ENCODE measurements around the gene VIP. TPM values are rescaled to one million over a fixed set of nuclear protein-coding genes. Genes with fewer than 3 reads are reported as not detected.

VIP gene
- polyA plus RNA-seq, 1 donor from 2014 or later = not detected

DNA sequence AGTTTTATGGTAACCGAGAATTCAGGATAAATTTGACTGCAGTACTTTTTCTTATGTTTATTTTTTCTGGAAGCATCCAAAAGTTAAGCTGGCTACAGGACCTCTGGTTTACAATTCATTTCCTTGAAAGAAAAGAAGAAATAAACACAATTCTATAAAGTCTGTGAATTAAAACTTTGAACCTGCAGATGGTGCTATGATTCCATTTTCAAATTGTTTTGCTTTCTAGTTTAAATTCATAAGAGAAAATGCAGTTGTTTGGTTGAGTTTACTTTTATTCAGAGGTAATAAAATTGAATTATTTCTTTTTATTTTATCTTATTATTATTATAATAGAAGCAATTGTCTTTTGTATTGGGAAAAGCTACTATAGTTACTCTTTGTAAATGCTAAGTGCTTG is 1.8 kb upstream of the VIP start:
- H3K27me3 Mint-ChIP-seq = peaks cover 2% of the 10 kb centered on the region
- H3K9me3 Mint-ChIP-seq = no peaks in the 10 kb centered on the region
- H3K27ac Mint-ChIP-seq = no peak overlapping the region
- peaks cover 1% of the 10 kb centered on the region for H3K36me3 Mint-ChIP-seq
- H3K4me1 Mint-ChIP-seq = no peaks in the 10 kb centered on the region
- no peak overlapping the region for H3K4me3 Mint-ChIP-seq

DNA sequence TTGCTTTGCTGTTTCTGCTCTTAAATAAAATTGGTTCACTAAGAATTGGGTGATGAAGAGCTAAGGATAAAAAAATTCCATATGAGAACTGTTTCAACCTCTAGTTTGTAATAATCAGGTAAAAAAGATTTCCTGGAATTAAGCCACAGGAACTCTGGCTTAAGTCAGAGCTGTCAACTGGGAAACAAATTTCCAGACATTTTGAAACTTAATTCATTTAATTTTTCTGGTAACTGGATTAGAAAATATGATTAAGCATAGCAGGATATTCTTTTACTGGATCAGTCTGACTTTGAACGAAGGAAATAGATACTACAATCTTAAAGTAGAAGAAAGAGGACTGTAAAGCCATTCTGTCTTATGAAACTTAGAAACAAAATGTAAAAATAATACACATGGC is 1.3 kb upstream of the VIP start:
- Mint-ChIP-seq H3K27me3 (peaks cover 2% of the 10 kb centered on the region), H3K4me3 (no peak overlapping the region), H3K4me1 (no peaks in the 10 kb centered on the region), H3K9me3 (no peaks in the 10 kb centered on the region), H3K27ac (no peak overlapping the region), H3K36me3 (no peaks in the 10 kb centered on the region)

DNA sequence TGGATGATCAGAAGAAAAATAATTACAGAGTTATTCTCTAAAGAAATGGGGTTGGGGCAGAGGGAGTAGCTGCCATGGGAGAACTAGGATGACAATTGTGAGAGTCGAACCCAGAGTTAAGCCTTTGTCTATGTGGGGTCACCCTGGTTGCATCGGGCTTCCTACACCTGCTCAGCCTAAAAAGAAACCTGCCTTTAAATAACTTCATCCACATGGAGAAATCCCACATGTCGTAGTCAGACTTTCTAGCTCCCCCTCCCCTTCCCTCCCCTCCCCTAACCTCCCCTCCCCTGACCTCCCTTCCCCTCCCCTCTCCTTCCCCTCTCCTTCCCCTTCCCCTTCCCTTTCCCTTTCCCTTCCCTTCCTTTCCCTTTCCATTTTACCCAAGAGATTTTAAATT is 14.7 kb downstream of the VIP start:
- H3K27me3 Mint-ChIP-seq = no peaks in the 10 kb centered on the region
- H3K4me1 Mint-ChIP-seq = no peaks in the 10 kb centered on the region
- no peak overlapping the region for H3K27ac Mint-ChIP-seq

DNA sequence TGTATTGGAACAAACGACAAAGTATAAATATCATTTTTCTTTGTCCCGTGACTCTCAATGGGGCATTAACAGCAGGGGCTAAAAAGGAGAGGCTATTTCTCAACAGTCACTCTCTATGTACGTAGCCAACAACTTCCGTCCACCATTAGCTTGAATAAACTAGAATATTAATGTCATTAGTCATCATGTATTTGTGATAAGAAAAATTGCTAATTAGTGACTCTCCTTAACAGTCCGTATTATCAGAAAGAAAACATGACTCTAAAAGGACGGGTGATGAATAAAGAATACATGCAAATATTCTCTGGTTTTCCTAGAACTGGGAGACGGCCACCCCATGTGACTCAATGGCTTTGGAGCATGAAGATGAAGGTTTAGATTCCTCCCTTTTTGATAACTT is 18.6 kb downstream of the VIP start:
- Mint-ChIP-seq H3K27me3 (no peaks in the 10 kb centered on the region), H3K27ac (no peak overlapping the region), H3K9me3 (peaks cover 0 to 4% (median 0%) of the 10 kb centered on the region in 3 donors), H3K36me3 (no peaks in the 10 kb centered on the region), H3K4me1 (no peaks in the 10 kb centered on the region), H3K4me3 (no peak overlapping the region)

More for the DNA sequence above, 14.7 kb downstream of the VIP start:
- H3K9me3 Mint-ChIP-seq = peaks cover 0 to 2% (median 0%) of the 10 kb centered on the region in 3 donors
- H3K4me3 Mint-ChIP-seq = no peak overlapping the region
- H3K36me3 Mint-ChIP-seq = no peaks in the 10 kb centered on the region

DNA sequence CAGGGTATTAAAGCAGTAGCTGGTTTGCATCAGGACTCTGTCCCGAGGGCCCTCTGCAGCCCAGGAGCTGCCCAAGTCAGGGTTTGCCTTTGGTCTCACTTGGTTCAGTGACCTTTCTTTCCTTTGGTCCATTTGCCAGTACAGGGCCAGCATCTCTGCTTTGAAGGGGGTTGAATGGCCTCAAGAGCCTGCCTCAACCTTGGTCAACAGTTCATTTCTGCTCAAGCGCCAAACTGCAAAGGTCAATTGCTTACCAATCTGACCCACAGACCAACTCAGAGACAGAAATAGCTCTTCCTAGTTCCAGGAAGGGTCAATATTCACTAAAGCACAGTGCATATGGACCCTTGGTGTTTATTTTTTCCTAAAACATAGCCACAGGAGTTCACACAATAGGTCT is 19.4 kb downstream of the VIP start:
- H3K4me1 Mint-ChIP-seq = no peaks in the 10 kb centered on the region
- no peaks in the 10 kb centered on the region for H3K36me3 Mint-ChIP-seq
- H3K27ac Mint-ChIP-seq = no peak overlapping the region
- H3K9me3 Mint-ChIP-seq = peaks cover 0 to 4% (median 0%) of the 10 kb centered on the region in 3 donors
- no peaks in the 10 kb centered on the region for H3K27me3 Mint-ChIP-seq
- no peak overlapping the region for H3K4me3 Mint-ChIP-seq

DNA sequence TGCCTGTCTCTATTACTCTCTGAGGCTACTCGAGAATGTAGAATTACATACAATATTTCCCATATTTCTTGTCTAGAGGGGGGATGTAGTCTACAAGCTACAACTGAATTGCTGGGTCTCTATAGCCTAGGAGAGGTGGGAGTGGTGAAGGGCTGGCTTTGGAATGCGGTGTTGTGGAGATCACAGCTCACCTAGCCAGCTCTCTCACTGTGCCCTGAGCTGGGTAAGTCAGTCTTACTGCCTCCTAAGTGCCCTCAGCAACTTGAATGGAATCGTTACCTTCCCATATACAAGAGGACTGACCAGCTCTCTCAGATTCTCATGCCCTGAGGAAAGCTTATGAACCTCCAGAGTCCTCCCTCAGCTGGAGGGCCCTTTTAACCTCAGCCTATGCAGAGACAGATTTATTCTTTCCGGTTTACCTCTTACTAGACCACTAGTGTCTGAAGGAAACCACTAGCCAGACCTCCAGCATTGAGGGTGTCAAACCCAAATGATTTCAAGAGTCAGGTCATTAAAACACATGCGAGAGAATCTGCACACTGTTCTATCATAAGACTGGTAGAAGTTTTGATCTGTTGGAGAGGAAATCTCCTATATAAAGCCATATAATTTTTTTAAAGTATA is 20.6 kb downstream of the VIP start:
- Mint-ChIP-seq H3K27ac (no peak overlapping the region), H3K9me3 (peaks cover 0 to 2% (median 0%) of the 10 kb centered on the region in 3 donors), H3K4me1 (no peaks in the 10 kb centered on the region), H3K27me3 (no peaks in the 10 kb centered on the region), H3K36me3 (no peaks in the 10 kb centered on the region), H3K4me3 (no peak overlapping the region)

DNA sequence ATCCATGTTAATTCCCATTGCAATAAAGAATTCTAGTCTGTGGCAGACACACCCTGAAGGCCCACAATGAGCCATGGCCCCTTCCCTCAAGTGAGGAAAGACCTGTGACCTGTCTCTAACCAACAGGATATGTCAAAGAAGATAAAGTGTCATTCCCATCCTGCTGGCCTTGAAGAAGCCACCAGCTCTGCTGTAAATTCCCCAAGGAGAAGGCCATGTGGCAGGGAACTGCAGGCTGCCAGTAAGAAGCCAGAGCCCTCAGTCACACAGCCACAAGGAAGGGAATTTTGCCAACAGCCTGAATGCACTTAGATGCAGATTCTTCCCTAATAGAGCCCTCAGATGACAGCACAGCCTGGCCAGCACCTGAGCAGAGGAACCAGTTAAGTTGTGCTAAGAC is 24.8 kb downstream of the VIP start:
- no peak overlapping the region for H3K27ac Mint-ChIP-seq
- peaks cover 0 to 1% (median 0%) of the 10 kb centered on the region in 3 donors for H3K4me1 Mint-ChIP-seq
- H3K27me3 Mint-ChIP-seq = no peaks in the 10 kb centered on the region
- peaks cover 0 to 2% (median 0%) of the 10 kb centered on the region in 3 donors for H3K9me3 Mint-ChIP-seq
- H3K36me3 Mint-ChIP-seq = no peaks in the 10 kb centered on the region
- no peak overlapping the region for H3K4me3 Mint-ChIP-seq

DNA sequence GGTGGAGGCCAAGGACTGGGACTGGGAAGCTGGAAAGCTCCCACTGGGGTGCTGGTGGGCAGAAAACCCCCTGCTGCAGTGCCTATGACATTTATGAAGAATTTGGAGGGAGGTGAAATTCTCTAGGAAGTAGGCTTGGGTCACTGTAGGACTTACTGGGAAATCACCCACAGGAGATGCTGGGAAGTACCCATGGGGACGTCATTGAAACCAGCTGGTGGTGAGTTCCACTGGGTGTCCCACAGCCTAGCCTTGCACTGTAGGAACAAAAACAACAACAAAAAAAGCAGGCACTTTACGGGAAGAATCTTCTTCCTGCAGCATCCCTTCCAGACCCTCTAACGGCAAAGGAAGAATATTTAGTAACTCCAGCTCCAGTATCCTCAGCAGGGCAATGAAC is 26.2 kb downstream of the VIP start:
- Mint-ChIP-seq H3K4me3 (no peak overlapping the region), H3K9me3 (peaks cover 0 to 2% (median 0%) of the 10 kb centered on the region in 3 donors), H3K27me3 (no peaks in the 10 kb centered on the region), H3K4me1 (peaks cover 0 to 1% (median 0%) of the 10 kb centered on the region in 3 donors), H3K27ac (no peak overlapping the region), H3K36me3 (no peaks in the 10 kb centered on the region)

DNA sequence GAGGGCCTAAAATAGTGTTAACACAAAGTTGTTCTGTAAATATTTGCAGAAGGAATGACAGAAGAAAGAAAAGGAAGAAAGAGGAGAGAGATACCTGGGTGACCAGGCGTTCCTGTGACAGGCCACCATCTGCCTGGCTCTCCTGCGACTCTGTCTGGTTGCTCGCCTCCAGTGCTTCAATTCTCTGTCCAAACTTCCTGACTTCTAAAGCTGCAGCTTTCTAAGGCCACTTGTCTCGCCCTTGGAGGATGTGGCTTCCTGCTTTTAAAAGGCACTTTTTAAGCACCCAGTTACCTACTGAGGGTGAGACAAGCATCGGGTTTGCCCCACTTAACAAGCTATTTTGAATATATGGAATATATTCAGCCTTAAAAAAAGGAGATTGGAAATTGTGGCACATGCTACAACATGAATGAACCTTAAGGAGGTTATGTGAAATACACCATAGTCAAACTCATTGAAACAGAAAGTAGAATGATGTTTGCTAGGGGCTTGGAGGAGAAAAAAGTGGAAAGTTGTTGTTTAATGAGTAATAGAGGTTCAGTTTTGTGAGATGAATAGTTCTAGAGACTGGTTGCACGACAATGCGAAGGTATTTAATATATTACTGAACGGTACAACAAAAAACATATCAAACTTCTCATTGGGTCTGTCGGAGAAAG is 32.8 kb downstream of the VIP start:
- peaks cover 0 to 3% (median 0%) of the 10 kb centered on the region in 3 donors for H3K9me3 Mint-ChIP-seq
- no peak overlapping the region for H3K4me3 Mint-ChIP-seq
- H3K27me3 Mint-ChIP-seq = no peaks in the 10 kb centered on the region
- no peaks in the 10 kb centered on the region for H3K36me3 Mint-ChIP-seq
- no peaks in the 10 kb centered on the region for H3K4me1 Mint-ChIP-seq
- H3K27ac Mint-ChIP-seq = no peak overlapping the region

DNA sequence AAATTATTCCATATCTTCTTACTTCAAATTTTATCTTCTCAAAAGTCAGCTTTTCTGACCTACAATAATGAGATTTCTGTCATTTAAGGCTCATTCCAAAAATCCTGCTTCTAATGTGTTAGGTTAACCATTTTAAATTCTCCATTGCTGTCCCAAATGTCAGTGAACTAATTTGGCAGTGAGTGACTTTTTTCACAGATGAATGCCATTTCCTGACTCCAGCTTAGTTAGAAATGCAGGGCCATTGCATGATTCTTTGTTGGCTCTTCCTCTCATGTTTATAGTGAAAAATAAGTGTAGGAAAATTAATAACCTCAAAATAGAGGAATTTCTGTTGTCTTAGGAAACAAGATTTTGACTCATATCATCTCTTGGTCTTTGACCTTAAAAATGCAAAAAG is 44.1 kb downstream of the VIP start:
- Mint-ChIP-seq H3K4me3 (no peak overlapping the region), H3K27ac (no peak overlapping the region), H3K4me1 (no peaks in the 10 kb centered on the region), H3K9me3 (peaks cover 0 to 1% (median 0%) of the 10 kb centered on the region in 3 donors), H3K36me3 (no peaks in the 10 kb centered on the region), H3K27me3 (no peaks in the 10 kb centered on the region)

DNA sequence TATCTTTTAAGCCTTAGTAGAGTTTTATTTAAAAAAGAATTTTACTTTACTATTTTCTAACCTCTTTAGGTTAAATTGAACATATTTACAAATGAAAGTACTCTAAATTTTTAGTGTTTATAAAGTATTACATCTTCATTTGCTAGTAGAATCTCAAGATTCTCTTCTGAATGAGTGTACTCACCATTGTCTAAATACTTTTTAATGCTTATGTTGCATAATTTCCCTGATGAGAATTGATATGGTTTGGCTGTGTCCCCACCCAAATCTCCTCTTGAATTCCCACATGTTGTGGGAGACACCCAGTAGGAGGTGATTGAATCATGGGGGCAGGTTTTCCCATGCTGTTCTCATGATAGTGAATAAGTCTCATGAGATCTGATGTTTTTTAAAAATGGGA is 53.6 kb downstream of the VIP start:
- Mint-ChIP-seq H3K27me3 (no peaks in the 10 kb centered on the region), H3K27ac (no peak overlapping the region), H3K4me3 (no peak overlapping the region), H3K4me1 (no peaks in the 10 kb centered on the region), H3K9me3 (peaks cover 0 to 6% (median 2%) of the 10 kb centered on the region in 3 donors), H3K36me3 (peaks cover 2% of the 10 kb centered on the region)

Other genes starting within 250 kb of the VIP start
- 30.9 TPM for gene SYNE1, start 113.4 kb upstream of the VIP start, polyA plus RNA-seq
- not detected for gene MYCT1, start 52.9 kb upstream of the VIP start, polyA plus RNA-seq
- gene FBXO5, start 232.2 kb downstream of the VIP start, polyA plus RNA-seq = 12.3 TPM

All from IgD-negative memory B cell (primary cell).